Measurements from ENCODE around the gene TMEM161A.

- TF ChIP-seq, protein P1, sequence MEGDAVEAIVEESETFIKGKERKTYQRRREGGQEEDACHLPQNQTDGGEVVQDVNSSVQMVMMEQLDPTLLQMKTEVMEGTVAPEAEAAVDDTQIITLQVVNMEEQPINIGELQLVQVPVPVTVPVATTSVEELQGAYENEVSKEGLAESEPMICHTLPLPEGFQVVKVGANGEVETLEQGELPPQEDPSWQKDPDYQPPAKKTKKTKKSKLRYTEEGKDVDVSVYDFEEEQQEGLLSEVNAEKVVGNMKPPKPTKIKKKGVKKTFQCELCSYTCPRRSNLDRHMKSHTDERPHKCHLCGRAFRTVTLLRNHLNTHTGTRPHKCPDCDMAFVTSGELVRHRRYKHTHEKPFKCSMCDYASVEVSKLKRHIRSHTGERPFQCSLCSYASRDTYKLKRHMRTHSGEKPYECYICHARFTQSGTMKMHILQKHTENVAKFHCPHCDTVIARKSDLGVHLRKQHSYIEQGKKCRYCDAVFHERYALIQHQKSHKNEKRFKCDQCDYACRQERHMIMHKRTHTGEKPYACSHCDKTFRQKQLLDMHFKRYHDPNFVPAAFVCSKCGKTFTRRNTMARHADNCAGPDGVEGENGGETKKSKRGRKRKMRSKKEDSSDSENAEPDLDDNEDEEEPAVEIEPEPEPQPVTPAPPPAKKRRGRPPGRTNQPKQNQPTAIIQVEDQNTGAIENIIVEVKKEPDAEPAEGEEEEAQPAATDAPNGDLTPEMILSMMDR (tag by site-specific recombination; IDR thresholded peaks at IDR 0.05), result no peak
- no peak for TF ChIP-seq SP2 (tag by site-specific recombination; IDR thresholded peaks at IDR 0.05)
- TF ChIP-seq ELK4 (IDR thresholded peaks at IDR 0.05; ENCODE audit: borderline replicate concordance, low read depth, low read length), result no peak
- TF ChIP-seq ZNF335 (tag by site-specific recombination; conservative IDR thresholded peaks at IDR 0.05), result no peak
- no peak for TF ChIP-seq EGR2 (tag by site-specific recombination; IDR thresholded peaks at IDR 0.05; ENCODE audit: low read depth)
- TF ChIP-seq ZNF350 (tag by site-specific recombination; IDR thresholded peaks at IDR 0.05), result no peak
These were observed 59.5 kb downstream of the TMEM161A start for GRCh38 chr19:19078801-19079200.

Data from HEK293 (cell line).